HG03159 (cell line): ENCODE measurements around the gene STBD1.
"Not testable (repeated sequence)": the region's sequence is repeated elsewhere in the genome, so short reads cannot be mapped to it uniquely, and the experiment has no call there.

Experiments used
- ATAC-seq: cut with Tn5 transposase; IDR thresholded peaks from one replicate; pipeline ENCODE4 v1.9.1; 2021; ENCODE audit warnings: mild to moderate bottlenecking, moderate library complexity; ENCODE audit not compliant: unreplicated experiment

Gene STBD1

GRCh38 chr4:76315267-76315918, 8.9 kb downstream of the STBD1 start:
- ATAC-seq = no peak

DNA sequence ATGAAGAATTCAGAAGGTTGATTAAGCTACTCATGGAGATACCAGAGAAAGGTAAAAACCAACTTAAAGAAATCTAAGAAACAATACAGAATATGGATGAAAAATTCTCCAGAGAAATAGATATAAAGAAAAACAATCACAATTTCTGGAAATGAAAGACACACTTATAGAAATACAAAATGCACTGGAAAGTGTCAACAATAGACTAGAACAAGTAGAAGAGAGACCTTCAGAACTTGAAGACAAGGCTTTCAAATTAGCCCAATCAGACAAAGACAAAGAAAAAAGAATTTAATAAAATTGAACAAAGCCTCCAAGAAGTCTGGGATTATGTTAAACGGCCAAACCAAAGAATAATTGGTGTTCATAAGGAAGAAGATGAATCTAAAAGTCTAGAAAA, 9.6 kb downstream of the STBD1 start:
- ATAC-seq = no peak

GRCh38 chr4:76322236-76322635, 15.7 kb downstream of the STBD1 start:
- ATAC-seq = no peak

DNA sequence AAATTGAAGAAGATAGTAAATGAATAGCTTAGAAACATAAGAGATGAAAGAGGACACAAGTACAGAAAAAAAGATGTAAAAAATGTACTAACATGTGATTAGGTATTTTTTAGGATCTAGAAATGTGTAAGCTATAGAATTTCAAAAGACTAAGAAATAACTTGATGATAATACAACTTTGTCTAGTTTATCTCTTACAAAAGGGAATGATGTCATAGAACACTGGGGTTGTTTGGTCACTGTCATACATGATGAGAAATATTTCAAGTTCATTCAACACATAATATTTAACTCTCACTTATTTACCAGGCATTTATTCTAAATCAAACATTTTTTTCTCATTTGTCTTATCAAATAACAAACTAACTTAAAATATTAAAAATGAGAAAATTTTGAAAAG, 18.5 kb downstream of the STBD1 start:
- ATAC-seq = no peak

- ATAC-seq = no peak
These were observed 20.0 kb downstream of the STBD1 start for GRCh38 chr4:76326515-76326914.

- no peak for ATAC-seq
These were observed 28.4 kb downstream of the STBD1 start for GRCh38 chr4:76334885-76335284.

- no peak for ATAC-seq
These were observed 32.8 kb downstream of the STBD1 start for GRCh38 chr4:76339364-76339763.

DNA sequence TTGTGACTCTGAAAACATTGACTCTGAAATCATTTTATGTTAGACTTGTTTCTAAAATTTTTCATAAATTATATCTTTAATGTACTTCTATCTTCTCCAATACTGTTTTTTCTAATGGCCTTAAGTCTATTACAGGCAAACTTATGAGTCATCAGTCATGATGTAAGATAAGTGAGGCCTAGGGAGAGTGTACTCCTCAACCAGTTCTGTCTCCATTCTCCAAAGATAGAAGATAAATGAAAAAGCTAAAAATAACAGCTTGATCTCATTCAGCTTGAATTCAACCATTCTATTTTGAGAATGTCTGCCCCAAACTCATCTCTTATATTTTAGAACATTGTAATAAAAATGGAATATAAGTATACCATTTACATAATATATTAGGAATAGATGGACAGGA, 34.5 kb downstream of the STBD1 start:
- ATAC-seq = no peak

GRCh38 chr4:76342191-76342590, 35.7 kb downstream of the STBD1 start:
- no peak for ATAC-seq

GRCh38 chr4:76342803-76343202, 36.3 kb downstream of the STBD1 start:
- ATAC-seq = no peak

- ATAC-seq = no peak
These were observed 48.3 kb downstream of the STBD1 start for GRCh38 chr4:76354517-76355473.

- no peak for ATAC-seq
These were observed 51.4 kb downstream of the STBD1 start for GRCh38 chr4:76357981-76358380.

DNA sequence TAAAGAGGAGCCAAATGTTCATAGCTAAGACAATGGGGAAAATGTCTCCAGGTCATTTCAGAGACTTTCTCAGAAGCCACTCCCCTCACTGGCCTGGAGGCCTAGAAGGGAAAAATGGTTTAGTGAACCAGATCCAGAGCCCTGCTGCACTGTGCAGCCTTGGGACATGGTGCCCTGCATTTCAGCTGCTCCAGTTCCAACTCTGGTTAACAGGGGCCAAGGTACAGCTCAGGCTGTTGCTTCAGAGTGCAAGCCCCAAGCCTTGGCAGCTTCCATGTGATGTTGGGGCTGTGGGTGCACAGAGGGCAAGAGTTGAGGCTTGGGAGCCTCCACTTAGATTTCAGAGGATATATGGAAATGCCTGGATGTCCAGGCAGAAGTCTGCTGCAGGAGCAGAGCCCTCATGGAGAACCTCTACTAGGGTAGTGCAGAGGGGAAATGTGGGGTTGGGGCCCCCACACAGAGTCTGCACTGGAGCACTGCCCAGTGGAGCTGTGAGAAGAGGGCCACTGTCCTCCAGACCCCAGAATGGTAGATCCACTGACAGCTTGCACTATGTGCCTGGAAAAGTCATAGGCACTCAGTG, 53.4 kb downstream of the STBD1 start:
- not testable (repeated sequence) for ATAC-seq
